Measurements from ENCODE around the gene PDZK1IP1.
"Not testable (repeated sequence)": the region's sequence is repeated elsewhere in the genome, so short reads cannot be mapped to it uniquely, and the experiment has no call there.

Gene PDZK1IP1

GRCh38 chr1:47207803-47208373 lies 18.1 kb upstream of the PDZK1IP1 start:
- no peak overlapping the region for H3K27ac ChIP-seq

GRCh38 chr1:47205918-47206317 lies 16.1 kb upstream of the PDZK1IP1 start:
- no peak overlapping the region for H3K27ac ChIP-seq
- H3K4me3 ChIP-seq: no peak overlapping the region

More at GRCh38 chr1:47207803-47208373, 18.1 kb upstream of the PDZK1IP1 start:
- no peak overlapping the region for H3K4me3 ChIP-seq

- not testable (repeated sequence) for H3K4me3 ChIP-seq
These were observed 13.7 kb upstream of the PDZK1IP1 start for GRCh38 chr1:47203504-47203903.

GRCh38 chr1:47201179-47201578 lies 11.3 kb upstream of the PDZK1IP1 start:
- no peak overlapping the region for H3K4me3 ChIP-seq

More at GRCh38 chr1:47203504-47203903, 13.7 kb upstream of the PDZK1IP1 start:
- H3K27ac ChIP-seq: not testable (repeated sequence)

GRCh38 chr1:47198214-47198613 lies 8.4 kb upstream of the PDZK1IP1 start:
- H3K4me3 ChIP-seq: no peak overlapping the region
- no peak overlapping the region for H3K27ac ChIP-seq

More at GRCh38 chr1:47201179-47201578, 11.3 kb upstream of the PDZK1IP1 start:
- H3K27ac ChIP-seq: no peak overlapping the region

- no peak overlapping the region for H3K27ac ChIP-seq
- no peak overlapping the region for H3K4me3 ChIP-seq
These were observed 6.8 kb upstream of the PDZK1IP1 start for GRCh38 chr1:47196622-47197021.

- not testable (repeated sequence) for H3K27ac ChIP-seq, H3K4me3 ChIP-seq
These were observed 6.1 kb upstream of the PDZK1IP1 start for GRCh38 chr1:47195981-47196380.

GRCh38 chr1:47194311-47194710 lies 4.5 kb upstream of the PDZK1IP1 start:
- Histone ChIP-seq H3K4me3 (no peak overlapping the region), H3K27ac (no peak overlapping the region)

- not testable (repeated sequence) for H3K27ac ChIP-seq, H3K4me3 ChIP-seq
These were observed 3.7 kb upstream of the PDZK1IP1 start for GRCh38 chr1:47193496-47193895.

GRCh38 chr1:47192458-47193384 lies 2.9 kb upstream of the PDZK1IP1 start:
- H3K27ac ChIP-seq: no peak overlapping the region

GRCh38 chr1:47191940-47192457 lies 2.2 kb upstream of the PDZK1IP1 start:
- no peak overlapping the region for H3K4me3 ChIP-seq
- peak overlapping the region in 3 of 21 experiments; percentile 8 to 87 (median 77) for H3K27ac ChIP-seq

More at GRCh38 chr1:47192458-47193384, 2.9 kb upstream of the PDZK1IP1 start:
- H3K4me3 ChIP-seq: no peak overlapping the region

GRCh38 chr1:47190857-47191256 lies 1.0 kb upstream of the PDZK1IP1 start:
- Histone ChIP-seq H3K4me3 (no peak overlapping the region), H3K27ac (peak overlapping the region in 19 of 21 experiments; percentile 3 to 87 (median 73))

GRCh38 chr1:47190509-47190855 lies 646 bp upstream of the PDZK1IP1 start:
- H3K27ac ChIP-seq: peak overlapping the region in 19 of 21 experiments; percentile 3 to 87 (median 73)
- no peak overlapping the region for H3K4me3 ChIP-seq

- H3K27ac ChIP-seq: peak overlapping the region; percentile 2 to 91 (median 78)
- peak overlapping the region; percentile 3 to 40 (median 24) for H3K4me3 ChIP-seq
These were observed 748 bp downstream of the PDZK1IP1 start for GRCh38 chr1:47188791-47189785.

GRCh38 chr1:47187926-47188250 lies 1.9 kb downstream of the PDZK1IP1 start:
- peak overlapping the region in 4 of 21 experiments; percentile 10 to 87 (median 56) for H3K27ac ChIP-seq
- no peak overlapping the region for H3K4me3 ChIP-seq

- H3K4me3 ChIP-seq: no peak overlapping the region
- H3K27ac ChIP-seq: peak overlapping the region in 3 of 21 experiments; percentile 10 to 87 (median 35)
These were observed 2.5 kb downstream of the PDZK1IP1 start for GRCh38 chr1:47187231-47187925.

GRCh38 chr1:47186267-47187185 lies 3.3 kb downstream of the PDZK1IP1 start:
- H3K27ac ChIP-seq: no peak overlapping the region

More at GRCh38 chr1:47186267-47187185, 3.3 kb downstream of the PDZK1IP1 start:
- no peak overlapping the region for H3K4me3 ChIP-seq
